Activated CD8-positive, alpha-beta memory T cell treated with anti-CD3 and anti-CD28 coated beads, Interleukin-2, amount 50 U/mL, for 1 hour (primary cell): ENCODE data around the gene JADE2.
"Not testable (repeated sequence)": the region's sequence is repeated elsewhere in the genome, so short reads cannot be mapped to it uniquely, and the experiment has no call there.

Experiments used
- DNase-seq: peaks from one replicate; pipeline ENCODE4 v3.0.0-alpha.2; 2020; ENCODE audit errors: extremely low read depth

The JADE2 gene

DNA sequence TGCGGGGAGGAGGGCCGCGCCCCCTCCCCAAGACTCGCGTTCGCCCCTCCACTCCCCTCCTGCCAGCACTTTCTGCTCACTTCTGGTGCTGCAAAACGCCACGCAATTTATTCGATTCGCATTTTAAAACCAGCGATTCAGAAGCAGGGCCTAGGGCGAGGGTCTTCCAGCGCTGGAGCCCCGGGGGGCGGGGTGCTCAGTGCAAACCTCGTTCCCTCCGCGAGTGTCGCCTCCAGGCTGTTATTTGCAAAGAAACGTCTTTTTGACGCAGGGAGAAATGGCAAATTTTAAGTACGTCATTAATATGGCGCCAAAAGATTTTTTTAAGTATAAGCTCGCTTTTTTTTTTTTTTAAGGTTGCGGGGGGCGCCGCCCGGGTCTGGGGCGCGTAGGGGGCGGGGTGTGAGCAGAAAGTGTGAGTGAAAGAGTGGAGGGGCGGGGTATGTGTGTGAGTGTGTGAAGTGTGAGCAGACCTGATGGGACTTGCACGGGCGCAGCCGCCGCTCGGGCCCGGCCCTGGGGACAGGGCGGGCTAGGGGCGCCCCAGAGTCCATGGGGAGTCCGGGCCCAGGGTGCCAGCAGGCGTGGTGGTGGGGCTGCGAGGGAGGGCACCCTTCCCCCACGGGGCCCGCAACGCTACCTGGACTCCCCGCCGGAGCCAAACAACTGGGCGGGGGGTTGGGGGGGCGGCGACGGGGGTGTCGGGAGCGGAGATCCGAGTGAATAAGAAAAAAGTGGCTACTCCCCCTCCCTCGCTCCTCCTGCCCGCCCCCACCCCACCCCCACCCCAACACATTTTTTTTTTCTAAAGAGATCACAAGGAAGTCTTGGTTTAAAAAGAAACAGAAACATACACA lies at the start of gene JADE2:
JADE2 (plus strand) TSS at position 845 of the 857 bp plus-strand sequence. CDS start 10,188 bp downstream, outside the sequence.
- peak; percentile 81 for DNase-seq

DNA sequence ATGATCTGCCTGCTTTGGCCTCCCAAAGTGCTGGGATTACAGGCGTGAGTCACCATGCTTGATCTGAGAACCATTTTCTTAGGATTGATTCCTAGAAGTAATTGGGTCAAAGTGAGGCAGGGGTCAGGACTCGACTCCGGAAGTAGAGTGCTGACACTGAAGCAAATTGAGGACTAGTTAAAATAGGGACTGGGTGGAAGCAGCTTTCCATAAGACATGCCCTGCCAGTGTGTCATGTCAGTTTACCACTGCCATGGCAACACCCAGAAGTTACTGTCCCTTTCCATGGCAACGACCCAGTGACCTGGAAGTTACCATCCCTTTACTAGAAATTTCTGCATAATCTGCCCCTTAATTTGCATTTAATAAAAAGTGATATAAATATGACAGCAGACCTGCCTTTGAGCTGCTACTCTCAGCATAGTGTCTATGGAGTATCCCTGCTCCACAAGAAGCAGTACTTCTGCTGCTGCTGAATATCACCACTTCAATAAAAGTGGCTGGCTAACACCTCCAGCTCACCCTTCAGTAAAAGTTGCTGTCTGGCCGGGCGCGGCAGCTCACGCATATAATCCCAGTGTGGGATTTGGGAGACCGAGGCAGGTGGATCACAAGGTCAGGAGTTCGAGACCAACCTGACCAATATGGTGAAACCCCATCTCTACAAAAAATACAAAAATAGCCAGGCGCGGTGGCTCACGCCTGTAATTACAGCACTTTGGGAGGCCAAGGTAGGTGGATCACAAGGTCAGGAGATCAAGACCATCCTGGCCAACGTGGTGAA lies 47.8 kb upstream of the JADE2 start:
- no peak for DNase-seq

DNA sequence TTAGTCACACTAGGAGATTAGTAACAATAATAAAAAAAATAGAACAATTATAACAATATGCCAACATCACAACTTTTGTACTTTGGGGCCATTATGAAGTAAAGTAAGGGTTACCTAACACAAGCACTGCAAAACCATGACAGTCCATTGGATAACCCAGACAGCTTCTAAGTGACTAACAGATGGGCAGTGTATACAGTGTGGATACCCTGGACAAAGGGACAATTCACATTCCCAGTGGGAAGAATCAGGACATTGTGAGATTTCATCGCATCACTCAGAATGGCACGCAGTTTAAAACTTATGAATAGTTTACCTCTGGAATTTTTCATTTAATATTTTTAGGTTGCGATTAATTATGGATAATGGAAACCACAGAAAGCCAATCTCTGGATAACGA lies 45.6 kb upstream of the JADE2 start:
- no peak for DNase-seq

DNA sequence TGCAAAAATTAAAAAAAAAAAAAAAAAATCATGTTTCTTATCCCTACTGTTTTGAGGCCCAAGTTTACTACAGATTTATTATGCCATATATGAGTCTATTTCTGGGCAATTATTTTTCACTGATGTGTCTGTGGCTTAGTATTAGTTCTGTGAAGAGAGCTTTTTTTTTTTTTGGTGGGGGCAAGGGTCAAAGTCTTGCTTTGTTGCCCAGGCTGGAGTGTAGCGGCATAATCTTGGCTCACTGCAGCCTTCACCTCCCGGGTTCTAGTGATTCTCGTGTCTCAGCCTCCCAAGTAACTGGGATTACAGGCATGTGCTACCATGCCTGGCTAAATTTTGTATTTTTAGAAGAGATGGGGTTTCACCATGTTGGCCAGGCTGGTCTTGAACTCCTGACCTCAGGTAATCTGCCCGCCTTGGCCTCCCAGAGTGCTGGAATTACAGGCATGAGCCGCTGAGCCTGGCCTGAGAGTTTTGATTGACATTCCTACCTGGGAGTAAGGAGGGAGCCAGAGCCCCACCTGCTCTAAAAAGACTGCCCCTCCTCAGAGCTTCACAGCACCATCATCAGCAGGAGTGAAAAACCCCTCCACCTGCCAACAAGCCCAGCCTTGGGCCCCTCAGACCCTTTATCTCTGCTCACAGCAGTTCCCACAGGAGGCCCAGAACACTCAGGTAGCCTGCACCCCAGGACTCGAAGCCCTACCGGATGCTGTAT lies 36.1 kb upstream of the JADE2 start:
- DNase-seq = no peak

DNA sequence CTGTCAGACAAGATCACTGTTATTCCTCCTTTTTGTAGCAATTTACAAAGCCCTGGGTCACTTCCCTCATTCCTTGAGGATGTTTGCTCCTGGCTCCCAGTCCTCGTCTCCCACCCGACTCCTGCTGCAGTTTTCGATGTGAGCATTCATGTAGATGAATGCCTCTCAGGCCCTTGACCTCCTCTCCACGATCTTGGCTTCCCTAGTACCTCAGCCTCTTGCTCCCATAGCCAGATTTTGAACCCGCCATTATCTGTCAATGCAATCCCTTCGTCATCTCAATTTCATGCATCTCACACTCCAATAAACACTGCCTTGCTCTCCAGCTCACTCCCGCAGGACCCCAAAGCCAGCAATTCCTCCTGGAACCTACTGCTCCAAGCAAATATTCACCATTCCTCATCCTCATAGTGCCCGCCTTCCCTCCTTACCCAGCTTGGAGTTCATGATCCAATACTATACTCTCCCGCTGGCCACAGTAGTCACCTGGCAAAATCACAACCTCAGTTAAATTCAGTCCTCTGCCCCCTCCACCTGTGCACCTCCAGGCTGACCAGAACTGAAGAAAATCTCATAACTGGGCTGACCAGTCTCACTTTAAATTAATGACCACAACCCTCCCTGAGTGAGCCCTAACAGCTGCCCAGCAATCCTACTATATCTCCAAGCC lies 35.1 kb upstream of the JADE2 start:
- no peak for DNase-seq

DNA sequence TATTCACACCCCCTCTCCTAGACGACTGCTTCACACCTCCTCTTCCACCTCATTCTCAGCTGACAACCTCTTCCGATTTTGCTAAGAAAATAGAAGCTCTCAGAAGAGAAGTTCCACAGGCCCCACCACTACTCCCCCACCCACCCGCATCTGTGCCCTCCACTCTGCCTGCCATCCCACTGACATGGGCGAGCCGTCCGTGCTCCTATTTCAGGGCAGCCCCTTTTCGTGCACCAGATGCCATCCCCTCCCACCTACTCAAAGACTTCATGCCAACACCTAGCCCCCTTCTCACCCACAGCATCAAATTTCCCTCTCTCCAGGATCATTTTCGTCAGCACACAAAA lies 34.6 kb upstream of the JADE2 start:
- no peak for DNase-seq

DNA sequence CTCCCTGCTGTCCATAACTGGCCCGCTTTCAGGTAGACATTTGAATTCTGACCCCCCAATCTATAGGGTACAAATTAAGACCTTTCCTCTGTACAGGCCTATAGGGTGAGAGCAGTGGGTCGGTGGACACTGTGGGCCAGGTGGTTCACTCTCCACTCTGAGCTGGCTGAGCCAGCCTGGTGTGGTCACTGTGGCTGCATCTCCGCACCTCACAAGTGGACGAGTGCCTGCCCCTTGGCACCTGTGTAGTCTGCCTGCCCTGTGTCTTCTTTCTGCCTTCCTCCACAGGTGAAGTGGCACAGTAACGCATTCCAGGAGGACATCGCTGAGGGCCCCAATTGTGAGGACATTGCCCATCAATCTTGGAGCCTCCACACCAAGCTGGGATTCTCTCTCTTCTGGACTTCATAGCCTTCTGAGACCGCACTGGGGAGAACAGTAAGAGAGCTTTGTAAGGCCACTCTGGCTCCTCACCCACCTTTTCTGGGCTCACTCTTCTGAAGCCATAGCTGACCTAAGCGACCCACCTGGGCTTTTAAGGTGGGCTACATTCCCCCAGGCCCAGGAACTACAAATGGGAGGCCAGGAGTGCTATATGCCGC lies 33.5 kb upstream of the JADE2 start:
- no peak for DNase-seq

DNA sequence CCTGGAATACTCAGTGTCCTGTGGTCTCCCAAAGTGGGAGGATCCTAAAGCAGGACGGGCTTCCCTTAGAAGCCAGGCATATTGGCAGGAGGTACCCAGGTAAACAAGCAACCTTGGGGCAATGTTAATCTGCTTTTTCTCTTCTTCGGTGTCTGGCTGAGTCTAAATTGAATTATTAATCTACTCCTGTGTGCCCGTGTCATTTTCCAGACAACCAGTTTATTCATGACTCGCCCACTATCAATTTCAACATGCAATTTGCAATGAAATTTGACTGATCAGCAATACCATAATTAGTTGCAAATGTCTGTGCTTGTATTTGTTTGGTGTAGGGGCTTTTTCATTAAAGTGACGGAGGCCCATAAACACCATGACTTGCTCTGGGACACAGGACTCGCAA lies 32.9 kb upstream of the JADE2 start:
- no peak for DNase-seq

DNA sequence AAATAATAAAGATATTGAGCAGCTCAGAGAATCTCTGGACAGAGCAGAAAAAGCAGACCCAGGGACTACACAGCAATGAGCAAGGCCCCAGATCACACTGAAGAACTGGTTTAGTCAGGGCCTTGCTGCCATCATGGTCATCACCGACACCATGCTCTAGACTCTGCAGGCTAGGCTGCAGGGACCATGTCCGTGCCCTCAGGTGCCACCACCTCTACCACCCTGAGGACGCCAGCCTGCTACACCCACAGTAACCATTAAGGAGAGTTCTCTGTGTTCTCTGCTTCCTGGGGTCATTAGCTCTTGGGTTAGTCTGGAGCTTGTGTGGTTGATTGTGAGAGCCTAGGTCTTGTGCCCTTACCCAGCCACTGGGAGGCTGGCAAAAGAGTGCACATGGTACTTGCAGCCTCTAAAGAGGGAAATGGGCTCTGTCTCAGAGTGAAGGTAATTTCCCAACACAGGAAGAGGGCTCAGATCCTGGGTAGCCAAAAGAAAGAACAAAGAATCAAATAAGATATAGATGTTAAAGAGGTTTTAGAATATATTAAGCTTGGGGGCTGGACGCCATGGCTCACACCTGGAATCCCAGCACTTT lies 31.9 kb upstream of the JADE2 start:
- DNase-seq = no peak

DNA sequence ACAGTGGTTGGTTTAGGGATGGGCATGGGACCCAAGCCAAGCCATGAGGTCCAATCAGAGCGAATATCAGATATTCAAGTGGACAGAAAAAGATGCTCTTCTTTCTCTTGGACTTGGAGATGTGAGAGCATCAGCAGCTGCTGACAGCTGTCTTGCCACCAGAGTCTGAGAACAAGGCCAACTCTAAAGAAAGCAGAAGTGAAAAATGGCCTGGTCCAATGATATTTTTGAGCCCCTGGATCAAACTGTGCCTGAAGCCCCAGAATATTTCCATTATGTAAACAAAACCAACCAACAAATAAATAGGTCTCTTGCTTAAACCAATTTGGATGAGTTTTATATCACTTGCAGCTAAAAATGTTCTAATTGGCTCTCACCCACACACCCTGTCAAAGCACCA lies 30.7 kb upstream of the JADE2 start:
- DNase-seq = no peak

DNA sequence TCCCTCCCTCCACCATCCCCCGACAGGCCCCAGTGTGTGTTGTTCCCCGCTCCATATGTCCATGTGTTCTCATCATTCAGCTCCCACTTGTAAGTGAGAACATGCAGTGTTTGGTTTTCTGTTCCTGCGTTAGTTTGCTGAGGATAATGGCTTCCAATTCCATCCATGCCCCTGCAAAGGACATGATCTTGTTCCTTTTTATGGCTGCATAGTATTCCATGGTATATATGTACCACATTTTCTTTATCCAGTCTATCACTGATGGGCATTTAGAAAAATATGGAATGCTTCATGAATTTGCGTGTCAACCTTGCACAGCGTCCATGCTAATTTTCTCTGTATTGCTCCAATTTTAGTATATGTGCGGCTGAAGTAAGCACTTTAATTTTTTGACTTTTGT lies 25.6 kb upstream of the JADE2 start:
- not testable (repeated sequence) for DNase-seq

DNA sequence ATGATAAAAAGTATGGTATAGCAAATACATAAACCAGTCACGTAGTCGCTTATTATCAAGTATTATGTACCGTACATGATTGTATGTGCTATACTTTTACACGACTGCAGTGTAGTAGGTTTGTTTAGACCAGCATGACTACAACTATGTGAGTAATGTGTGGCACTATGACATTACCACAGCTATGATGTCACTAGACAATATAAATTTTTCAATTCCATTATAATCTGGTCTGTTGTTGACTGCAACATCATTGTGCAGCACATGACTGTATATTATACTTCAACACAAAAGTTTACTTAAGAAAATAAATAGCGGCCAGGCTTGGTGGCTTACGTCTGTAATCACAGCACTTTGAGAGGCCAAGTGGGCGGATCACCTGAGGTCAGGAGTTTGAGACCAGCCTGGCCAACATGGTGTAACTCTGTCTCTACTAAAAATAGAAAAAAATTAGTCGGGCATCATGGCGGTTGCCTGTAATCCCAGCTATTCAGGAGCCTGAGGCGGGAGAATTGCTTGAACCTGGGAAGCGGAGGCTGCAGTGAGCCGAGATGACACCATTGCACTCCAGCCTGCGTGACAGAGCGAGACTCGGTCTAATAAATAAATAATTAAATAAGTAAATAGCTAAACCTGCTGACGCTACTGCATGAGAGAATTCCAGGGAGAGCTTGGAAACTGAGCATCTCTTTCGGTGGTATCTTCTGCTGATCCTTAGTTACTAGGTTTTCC lies 24.6 kb upstream of the JADE2 start:
- no peak for DNase-seq

DNA sequence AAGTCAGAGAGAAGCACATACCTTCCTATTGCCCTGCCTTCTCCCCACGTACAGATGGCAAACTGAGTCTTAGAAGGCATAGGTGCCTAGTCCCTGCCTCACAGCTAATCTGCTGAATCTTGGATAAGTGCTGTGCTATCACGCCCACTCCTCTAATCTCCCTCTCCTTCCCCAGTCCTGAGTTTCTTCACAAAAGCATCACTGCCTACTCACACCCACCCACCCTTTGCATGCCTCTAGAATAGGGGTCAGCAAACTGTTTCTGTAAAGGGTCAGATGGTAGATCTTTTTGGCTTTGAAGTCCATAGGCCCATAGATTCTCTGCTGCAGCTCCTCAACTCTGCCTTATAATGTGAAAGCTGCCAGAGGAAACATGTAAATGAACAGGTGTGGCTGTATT lies 23.2 kb upstream of the JADE2 start:
- DNase-seq = no peak

DNA sequence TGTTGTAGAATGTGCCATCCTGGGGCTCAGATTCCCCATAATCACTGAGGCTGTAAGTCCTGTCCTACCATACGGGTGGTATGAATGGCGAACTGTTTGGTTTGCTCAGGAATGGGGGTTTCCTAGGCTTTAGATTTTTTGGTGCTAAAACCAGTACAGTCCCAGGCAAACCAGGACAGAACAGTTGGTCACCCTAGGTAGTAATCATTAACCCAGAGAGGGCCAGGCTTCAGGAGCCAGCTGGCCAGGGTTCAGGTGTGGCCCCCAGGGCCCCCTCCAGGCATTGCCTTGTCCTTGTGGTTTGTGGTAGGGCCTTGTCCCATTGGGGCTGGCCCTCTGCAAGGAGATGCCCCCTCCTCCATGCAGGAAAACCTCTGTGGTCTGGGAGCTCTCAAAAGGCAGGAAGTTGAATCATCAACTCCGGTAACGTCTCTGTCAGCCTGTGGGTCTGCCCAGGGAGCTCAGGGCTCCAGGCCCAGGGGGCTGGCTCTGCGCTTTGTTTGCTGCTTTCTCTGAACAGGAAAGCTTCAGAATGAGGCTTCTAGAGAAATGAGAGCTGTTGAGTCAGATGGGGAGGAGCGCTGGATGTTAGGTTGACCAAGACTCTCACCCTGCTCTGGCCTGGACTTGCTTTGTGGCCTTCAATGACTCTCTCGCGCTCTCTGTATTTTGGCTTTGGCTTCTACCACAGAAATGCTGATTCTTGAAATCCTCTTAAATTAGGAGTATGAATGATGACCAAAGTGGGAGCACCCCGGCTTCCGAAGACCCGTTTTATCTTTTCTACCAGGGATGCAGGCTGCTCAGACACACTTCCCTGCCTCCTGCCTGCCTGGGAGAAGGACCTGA lies 22.2 kb upstream of the JADE2 start:
- no peak for DNase-seq

DNA sequence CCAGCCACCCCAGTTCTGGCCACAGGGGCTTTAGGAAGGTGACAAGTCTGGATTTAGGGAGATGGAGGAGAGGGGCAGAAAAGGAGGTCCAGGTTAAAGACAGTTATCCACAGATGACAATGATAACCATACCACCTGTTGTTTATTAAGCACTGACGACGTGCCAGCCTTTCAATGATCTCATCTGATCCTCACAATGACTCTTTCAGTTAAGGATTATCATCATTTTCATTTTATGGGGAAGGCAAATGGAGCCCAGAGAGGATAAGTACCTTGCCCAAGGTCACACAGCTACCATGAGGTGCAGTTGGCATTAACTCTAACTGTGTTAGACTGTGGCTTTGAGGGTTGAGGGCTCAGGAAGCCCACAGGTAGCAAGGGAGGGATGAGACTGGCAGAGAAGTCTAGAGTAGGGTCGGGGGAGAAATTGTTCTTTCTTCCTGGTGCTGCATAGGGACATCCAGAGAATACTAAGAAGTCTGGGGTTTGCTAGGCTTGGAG lies 21.5 kb upstream of the JADE2 start:
- DNase-seq = no peak

DNA sequence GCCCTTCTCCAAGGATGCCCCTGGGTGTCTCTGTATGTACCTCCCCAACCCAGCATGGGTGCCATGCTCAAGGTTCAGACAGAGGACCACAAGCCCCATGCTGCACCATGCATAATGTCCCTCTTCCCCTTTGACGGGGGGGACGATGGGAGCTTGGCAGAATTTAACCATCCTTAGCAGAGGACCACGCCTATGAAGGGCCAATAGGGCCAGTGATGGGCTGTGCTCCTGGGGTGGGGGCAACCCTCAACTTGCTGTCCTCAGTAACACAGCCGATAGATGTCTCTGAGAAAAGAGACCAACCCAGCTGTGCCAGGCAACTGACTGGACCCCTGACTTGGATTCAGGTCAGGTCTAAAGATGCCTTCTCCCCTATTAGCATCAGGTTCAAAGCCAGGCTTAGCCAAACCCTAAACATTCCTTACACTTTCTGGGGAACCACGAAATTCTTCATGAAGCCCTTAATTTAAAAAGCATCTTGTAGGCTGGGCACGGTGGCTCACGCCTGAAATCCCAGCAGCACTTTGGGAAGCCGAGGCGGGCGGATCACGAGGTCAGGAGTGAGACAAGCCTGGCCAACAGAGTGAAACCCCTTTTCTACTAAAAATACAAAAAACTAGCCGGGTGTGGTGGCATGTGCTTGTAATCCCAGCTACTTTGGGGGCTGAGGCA lies 20.7 kb upstream of the JADE2 start:
- no peak for DNase-seq

DNA sequence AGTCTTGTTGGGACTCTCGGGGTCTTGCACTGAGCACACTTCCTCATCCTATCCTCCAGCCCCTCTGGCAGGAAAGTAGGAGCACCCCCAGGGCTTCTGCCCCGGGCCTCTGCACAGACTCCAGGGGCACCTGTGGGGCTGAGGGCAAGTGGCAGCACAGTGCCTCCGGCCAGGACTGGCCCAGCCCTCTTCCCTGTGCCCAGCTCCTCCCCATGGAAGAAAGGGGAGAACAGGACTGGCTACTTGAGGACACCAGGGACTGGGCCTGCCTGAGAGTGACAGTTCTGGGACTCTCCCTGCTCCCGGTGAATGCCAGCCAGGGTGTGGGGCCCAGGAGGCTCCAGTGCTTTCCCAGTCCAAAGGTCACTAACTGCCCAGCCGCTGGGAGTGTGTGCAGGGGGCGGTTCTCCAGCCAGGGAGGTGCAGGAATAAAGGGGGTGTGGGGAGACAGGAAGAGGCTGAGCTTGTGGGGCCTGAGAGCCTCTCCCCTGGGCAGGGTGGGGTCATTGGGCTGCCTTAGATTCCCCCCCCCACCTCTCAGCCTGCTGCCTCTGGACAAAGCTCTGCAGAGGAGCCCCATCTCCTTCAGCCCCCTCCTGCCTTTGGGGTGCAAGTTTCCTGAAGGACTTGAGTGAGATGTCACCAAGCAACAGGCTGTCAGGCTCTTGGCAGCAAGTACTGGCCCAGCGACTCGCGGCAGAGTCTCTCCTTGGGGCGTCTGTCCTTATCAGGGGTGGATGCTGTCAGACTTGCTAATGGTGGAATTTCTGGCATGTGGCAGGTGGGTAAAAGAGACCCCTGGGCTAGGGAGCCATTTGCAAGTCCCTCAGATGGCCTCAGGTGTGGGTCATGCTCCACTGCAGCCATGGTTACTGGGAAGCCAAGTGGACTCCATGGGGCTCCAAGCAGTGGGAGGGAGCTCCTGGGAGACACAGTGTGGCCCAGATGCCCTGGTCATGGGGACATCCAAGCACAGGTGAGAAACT lies 19.1 kb upstream of the JADE2 start:
- no peak for DNase-seq

DNA sequence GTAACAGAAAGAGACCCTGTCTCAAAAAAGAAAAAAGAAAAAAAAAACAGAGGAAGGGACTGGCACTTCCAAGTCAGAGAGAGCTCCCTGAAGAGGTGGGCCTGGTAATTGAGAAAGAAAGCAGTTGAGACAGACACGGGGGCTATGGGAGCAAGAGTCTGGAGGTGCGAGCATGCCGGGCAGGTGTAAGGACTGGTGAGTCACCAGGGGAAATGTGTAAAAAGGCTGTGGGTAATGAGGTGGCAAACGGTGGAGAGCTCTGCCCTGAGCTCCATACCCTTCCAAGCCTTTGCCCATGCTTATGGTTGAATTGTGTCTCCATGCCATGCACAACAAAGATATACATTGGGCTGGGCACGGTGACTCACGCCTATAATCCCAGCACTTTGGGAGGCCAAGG lies 18.0 kb upstream of the JADE2 start:
- no peak for DNase-seq
